Measurements from ENCODE around the gene PSME3. TPM values are rescaled to one million over a fixed set of nuclear protein-coding genes. Genes with fewer than 3 reads are reported as not detected.
"Not testable (repeated sequence)": the region's sequence is repeated elsewhere in the genome, so short reads cannot be mapped to it uniquely, and the experiment has no call there.

PSME3 gene
- total RNA-seq, 6 experiments from 2014 or later: 33.6 to 72.1 (median 42.8) TPM

DNA sequence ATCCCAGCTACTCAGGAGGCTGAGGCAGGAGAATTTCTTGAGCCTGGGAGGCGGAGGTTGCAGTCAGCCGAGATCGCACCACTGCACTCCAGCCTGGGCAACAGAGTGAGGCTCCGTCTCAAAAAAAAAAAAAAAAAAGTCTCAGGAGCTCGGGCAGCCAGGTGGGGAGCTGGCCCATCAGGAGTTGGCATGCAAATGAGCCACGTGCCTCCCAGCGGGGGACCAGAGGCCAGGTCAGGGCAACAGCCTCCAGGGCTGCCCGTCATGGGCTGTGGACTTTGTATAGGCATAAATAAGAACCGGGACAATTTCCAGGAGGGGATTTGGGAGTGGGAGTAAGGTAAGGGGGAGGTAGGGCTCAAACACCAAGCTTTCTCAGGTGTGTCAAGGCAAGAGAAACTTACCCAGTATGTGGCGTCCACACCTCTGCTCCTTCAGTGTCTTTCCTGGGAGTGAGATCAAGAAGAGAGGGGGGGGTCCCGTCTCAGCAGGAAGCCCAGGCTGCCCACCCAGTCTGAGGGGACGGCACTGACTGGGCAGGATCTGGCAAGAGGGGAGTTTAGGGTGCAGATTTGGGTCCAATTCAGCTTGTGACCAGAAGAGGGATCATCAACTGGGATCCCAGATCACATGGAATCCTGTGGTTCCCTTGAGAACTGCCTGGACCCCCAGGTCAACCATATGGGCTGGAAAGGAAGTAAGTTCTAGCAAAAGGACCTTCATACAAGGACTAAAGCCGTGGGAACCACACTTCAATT is 45.1 kb downstream of the PSME3 start:
- Histone ChIP-seq H3K27ac (peak overlapping the region in 2 of 3 donors; percentile 47 to 66), H3K4me3 (peak overlapping the region in 1 of 3 donors; percentile 16), H3K9me3 (no peaks in the 10 kb centered on the region), H3K36me3 (peaks cover 0 to 8% (median 3%) of the 10 kb centered on the region in 4 donors), H3K4me1 (peaks cover 0 to 33% (median 6%) of the 10 kb centered on the region in 4 donors), H3K27me3 (no peaks in the 10 kb centered on the region)
- intact Hi-C loops (cut with DNase I): no loop called here
- TF ChIP-seq POLR2A (IDR thresholded peaks at IDR 0.05): no peak
- TF ChIP-seq, protein P1, sequence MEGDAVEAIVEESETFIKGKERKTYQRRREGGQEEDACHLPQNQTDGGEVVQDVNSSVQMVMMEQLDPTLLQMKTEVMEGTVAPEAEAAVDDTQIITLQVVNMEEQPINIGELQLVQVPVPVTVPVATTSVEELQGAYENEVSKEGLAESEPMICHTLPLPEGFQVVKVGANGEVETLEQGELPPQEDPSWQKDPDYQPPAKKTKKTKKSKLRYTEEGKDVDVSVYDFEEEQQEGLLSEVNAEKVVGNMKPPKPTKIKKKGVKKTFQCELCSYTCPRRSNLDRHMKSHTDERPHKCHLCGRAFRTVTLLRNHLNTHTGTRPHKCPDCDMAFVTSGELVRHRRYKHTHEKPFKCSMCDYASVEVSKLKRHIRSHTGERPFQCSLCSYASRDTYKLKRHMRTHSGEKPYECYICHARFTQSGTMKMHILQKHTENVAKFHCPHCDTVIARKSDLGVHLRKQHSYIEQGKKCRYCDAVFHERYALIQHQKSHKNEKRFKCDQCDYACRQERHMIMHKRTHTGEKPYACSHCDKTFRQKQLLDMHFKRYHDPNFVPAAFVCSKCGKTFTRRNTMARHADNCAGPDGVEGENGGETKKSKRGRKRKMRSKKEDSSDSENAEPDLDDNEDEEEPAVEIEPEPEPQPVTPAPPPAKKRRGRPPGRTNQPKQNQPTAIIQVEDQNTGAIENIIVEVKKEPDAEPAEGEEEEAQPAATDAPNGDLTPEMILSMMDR (IDR thresholded peaks at IDR 0.05): no peak
- DNase-seq (peak; percentile 75 to 91 (median 89)), ATAC-seq (peak; percentile 87 to 91 (median 88))
- 32% methylated on average over 8 of the region's 13 CpGs for WGBS (ENCODE audit: insufficient coverage, low coverage, low lambda C conversion rate, missing lambda C conversion rate)

DNA sequence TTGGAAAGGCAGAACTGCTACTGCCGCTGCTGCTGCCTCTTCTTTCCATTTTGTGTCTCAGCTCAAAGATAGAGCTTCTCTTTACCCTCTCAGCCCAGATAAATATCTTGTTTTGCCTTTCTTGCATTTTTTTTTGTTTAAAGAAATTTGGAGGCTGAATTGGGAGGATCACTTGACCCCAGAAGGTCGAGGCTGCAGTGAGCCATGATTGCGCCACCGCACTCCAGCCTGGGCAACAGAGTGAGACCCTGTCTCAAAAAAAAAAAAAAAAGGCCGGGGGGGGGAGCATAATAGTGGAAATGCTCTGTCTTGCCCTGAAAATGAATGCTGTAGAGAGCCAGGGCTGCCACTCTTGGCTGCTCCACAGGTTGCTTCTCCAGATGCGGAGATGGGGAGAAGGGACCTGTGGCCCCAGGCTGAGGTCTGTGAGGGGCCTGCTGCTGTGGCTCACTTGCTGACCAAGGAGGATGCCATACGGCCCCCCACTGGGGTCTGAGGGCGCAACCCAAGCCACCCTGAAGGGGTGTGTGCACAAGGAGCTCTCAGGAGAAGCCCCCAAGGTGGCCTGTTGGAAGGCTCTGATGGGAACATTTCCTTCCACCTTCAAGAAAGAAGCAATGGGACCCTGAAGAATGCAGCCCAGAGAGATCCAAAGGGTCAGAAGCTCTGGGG is 45.9 kb downstream of the PSME3 start:
- WGBS (ENCODE audit: insufficient coverage, low coverage, low lambda C conversion rate, missing lambda C conversion rate): 84% methylated on average over 5 of the region's 8 CpGs
- peak overlapping the region in 1 of 3 donors; percentile 47 for H3K27ac ChIP-seq

DNA sequence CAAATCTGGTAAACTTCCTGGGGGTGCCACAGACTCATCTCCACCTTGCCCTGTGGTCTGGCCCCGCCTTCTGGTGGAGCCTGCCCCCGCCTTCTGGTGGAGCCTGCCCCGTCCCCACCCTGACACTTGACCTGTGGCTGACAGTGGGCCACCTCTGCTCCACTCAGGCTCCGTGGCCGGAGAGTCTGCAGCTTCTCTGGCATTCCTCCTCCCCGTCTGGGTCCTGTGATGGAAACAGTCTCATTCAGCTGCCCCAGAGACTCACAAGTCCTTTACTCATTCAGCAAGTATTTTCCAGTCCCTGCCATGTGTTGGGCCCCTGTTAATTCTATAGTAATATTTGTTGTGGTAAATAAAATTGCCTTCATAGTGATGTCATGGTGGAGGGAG is 46.4 kb downstream of the PSME3 start:
- TF ChIP-seq, protein P1 (IDR thresholded peaks at IDR 0.05): no peak
- no peak for TF ChIP-seq POLR2A (IDR thresholded peaks at IDR 0.05)
- no peaks in the 10 kb centered on the region for H3K27me3 ChIP-seq
- peaks cover 0 to 33% (median 6%) of the 10 kb centered on the region in 4 donors for H3K4me1 ChIP-seq
- no peak overlapping the region for H3K4me3 ChIP-seq
- intact Hi-C loops (cut with DNase I): no loop called here
- H3K9me3 ChIP-seq: no peaks in the 10 kb centered on the region
- DNase-seq (no peak), ATAC-seq (peak in 1 of 4 donors; percentile 10)
- H3K27ac ChIP-seq: no peak overlapping the region
- 79% methylated on average over 2 of the region's 6 CpGs for WGBS (ENCODE audit: insufficient coverage, low coverage, low lambda C conversion rate, missing lambda C conversion rate)
- peaks cover 0 to 8% (median 0%) of the 10 kb centered on the region in 4 donors for H3K36me3 ChIP-seq

More for the DNA sequence above, 45.9 kb downstream of the PSME3 start:
- Histone ChIP-seq H3K4me3 (no peak overlapping the region), H3K9me3 (no peaks in the 10 kb centered on the region), H3K27me3 (no peaks in the 10 kb centered on the region), H3K4me1 (peaks cover 0 to 33% (median 6%) of the 10 kb centered on the region in 4 donors), H3K36me3 (peaks cover 0 to 8% (median 0%) of the 10 kb centered on the region in 4 donors)
- DNase-seq (no peak), ATAC-seq (no peak)
- intact Hi-C loops (cut with DNase I): no loop called here
- no peak for TF ChIP-seq POLR2A (IDR thresholded peaks at IDR 0.05)
- TF ChIP-seq, protein P1 (IDR thresholded peaks at IDR 0.05): no peak

GRCh38 chr17:42880776-42881310 is 47.6 kb downstream of the PSME3 start:
- TF ChIP-seq POLR2A (IDR thresholded peaks at IDR 0.05): no peak
- TF ChIP-seq, protein P1 (IDR thresholded peaks at IDR 0.05): no peak
- Histone ChIP-seq H3K27ac (no peak overlapping the region), H3K9me3 (no peaks in the 10 kb centered on the region), H3K27me3 (no peaks in the 10 kb centered on the region), H3K4me3 (no peak overlapping the region), H3K36me3 (peaks cover 0 to under 1% (median 0%) of the 10 kb centered on the region in 4 donors), H3K4me1 (peaks cover 0 to 37% (median 8%) of the 10 kb centered on the region in 4 donors)
- ATAC-seq (no peak), DNase-seq (no peak)
- intact Hi-C loops (cut with DNase I): no loop called here
- WGBS (ENCODE audit: insufficient coverage, low coverage, low lambda C conversion rate, missing lambda C conversion rate): 70% methylated on average over 5 of the region's 5 CpGs

DNA sequence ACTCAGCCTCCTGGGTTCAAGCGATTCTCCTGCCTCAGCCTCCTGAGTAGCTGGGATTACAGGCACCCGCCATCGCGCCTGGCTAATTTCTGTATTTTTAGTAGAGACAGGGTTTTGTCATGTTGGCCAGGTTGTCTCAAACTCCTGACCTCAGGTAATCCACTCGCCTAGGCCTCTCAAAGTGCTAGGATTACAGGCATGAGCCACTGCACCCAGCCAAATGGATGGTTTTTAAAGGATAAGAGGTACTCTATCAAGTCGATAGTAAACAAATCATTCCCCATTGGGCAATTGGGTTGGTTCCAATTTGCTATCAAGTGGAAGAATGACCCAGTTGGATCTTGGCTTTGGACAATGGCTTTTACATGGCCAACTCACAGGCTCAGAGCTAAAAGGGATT is 48.5 kb downstream of the PSME3 start:
- ATAC-seq; intact Hi-C loops (cut with DNase I); DNase-seq: not testable (repeated sequence)

More for the DNA sequence above, 48.5 kb downstream of the PSME3 start:
- not testable (repeated sequence) for H3K4me3 ChIP-seq, H3K27ac ChIP-seq, H3K27me3 ChIP-seq, H3K9me3 ChIP-seq, H3K36me3 ChIP-seq
- WGBS (ENCODE audit: insufficient coverage, low coverage, low lambda C conversion rate, missing lambda C conversion rate): 49% methylated on average over 5 of the region's 6 CpGs
- peaks cover 0 to 46% (median 13%) of the 10 kb centered on the region in 4 donors for H3K4me1 ChIP-seq

All from right lobe of liver (tissue), 6 donors.